GM23338 (cell line): ENCODE measurements around the gene MOB2. TPM values are rescaled to one million over a fixed set of nuclear protein-coding genes. Genes with fewer than 3 reads are reported as not detected.

Experiments
- ATAC-seq: fragments of 200-7000 bp; cut with Tn5 transposase; 3 replicates; pipeline ENCODE4 v1.9.1; 2020
- DNase-seq: peaks from one replicate; pipeline ENCODE4 v3.0.0-alpha.2; 2015; ENCODE audit warnings: low spot score
- H2AFZ ChIP-seq: fragments of 200-600 bp; sonication (generic); 2 replicates; pipeline ENCODE4 v1.8.0; 2016; ENCODE audit warnings: antibody characterized with exemption, mild to moderate bottlenecking, moderate library complexity
- H3F3A ChIP-seq: fragments of 200-600 bp; sonication (generic); replicated peaks from 2 replicates; pipeline ENCODE4 v1.8.0; 2017; ENCODE audit warnings: antibody characterized with exemption, mixed run types, low read depth
- H3K27ac ChIP-seq: fragments of 200-600 bp; sonication (generic); 2 replicates; pipeline ENCODE4 v1.6.1; 2016; ENCODE audit warnings: low read depth
- H3K27me3 ChIP-seq: fragments of 200-600 bp; sonication (generic); 2 replicates; pipeline ENCODE4 v1.8.0; 2016; ENCODE audit warnings: mild to moderate bottlenecking, mixed run types, moderate library complexity; ENCODE audit not compliant: insufficient read depth
- H3K36me3 ChIP-seq: fragments of 200-600 bp; sonication (generic); 2 replicates; pipeline ENCODE4 v1.8.0; 2016; ENCODE audit warnings: mild to moderate bottlenecking; ENCODE audit not compliant: insufficient read depth
- H3K4me1 ChIP-seq: fragments of 200-600 bp; sonication (generic); 2 replicates; pipeline ENCODE4 v1.8.0; 2016; ENCODE audit warnings: mild to moderate bottlenecking, moderate library complexity; ENCODE audit not compliant: insufficient read depth
- H3K4me2 ChIP-seq: fragments of 200-600 bp; sonication (generic); 2 replicates; pipeline ENCODE4 v1.7.1; 2017; ENCODE audit warnings: mixed run types
- H3K4me3 ChIP-seq: fragments of 200-600 bp; sonication (generic); 2 replicates; pipeline ENCODE4 v1.6.1; 2016; ENCODE audit warnings: mixed run types
- H3K79me2 ChIP-seq: fragments of 200-600 bp; sonication (generic); replicated peaks from 2 replicates; pipeline ENCODE4 v1.8.0; 2017; ENCODE audit warnings: mild to moderate bottlenecking; ENCODE audit not compliant: insufficient read depth
- H3K9me2 ChIP-seq: fragments of 200-600 bp; sonication (generic); 2 replicates; pipeline ENCODE4 v1.8.0; 2017; ENCODE audit not compliant: insufficient read depth
- H4K20me1 ChIP-seq: fragments of 200-600 bp; sonication (generic); replicated peaks from 2 replicates; pipeline ENCODE4 v1.8.0; 2017; ENCODE audit warnings: mild to moderate bottlenecking; ENCODE audit not compliant: insufficient read depth
- H3K27ac Mint-ChIP-seq: 2 replicates; pipeline ENCODE4 v1.8.0; 2020; ENCODE audit warnings: inconsistent platforms, mild to moderate bottlenecking, moderate library complexity, mixed read lengths
- H3K27me3 Mint-ChIP-seq: 3 replicates; pipeline ENCODE4 v1.8.0; 2022; ENCODE audit warnings: low read depth, mild to moderate bottlenecking, moderate library complexity, mixed read lengths, inconsistent platforms; ENCODE audit not compliant: insufficient read depth, poor library complexity
- H3K36me3 Mint-ChIP-seq: 3 replicates; pipeline ENCODE4 v1.8.0; 2021; ENCODE audit warnings: low read depth, mild to moderate bottlenecking, inconsistent platforms, moderate library complexity, mixed read lengths
- H3K4me1 Mint-ChIP-seq: 3 replicates; pipeline ENCODE4 v1.8.0; 2020; ENCODE audit warnings: mild to moderate bottlenecking, inconsistent platforms, mixed read lengths
- H3K4me3 Mint-ChIP-seq: 3 replicates; pipeline ENCODE4 v1.8.0; 2021; ENCODE audit warnings: moderate library complexity, mild to moderate bottlenecking, inconsistent platforms, mixed read lengths
- H3K9me3 Mint-ChIP-seq: 3 replicates; pipeline ENCODE4 v1.8.0; 2020; ENCODE audit warnings: moderate library complexity, mild to moderate bottlenecking, inconsistent platforms, mixed read lengths
- CREB1 ChIP-seq: fragments of 250-450 bp; sonication (Bioruptor Pico); IDR thresholded peaks from 2 replicates; pipeline ENCODE4 v1.5.0; 2020; ENCODE audit warnings: low read depth, mild to moderate bottlenecking, moderate library complexity
- EZH2 ChIP-seq: fragments of 200-600 bp; sonication (generic); IDR thresholded peaks from one replicate; pipeline ENCODE4 v1.8.0; 2017; ENCODE audit warnings: antibody characterized with exemption, mild to moderate bottlenecking, low read depth; ENCODE audit not compliant: unreplicated experiment
- NANOG ChIP-seq: IDR thresholded peaks from 2 replicates; pipeline ENCODE4 v1.6.1; 2016; ENCODE audit warnings: antibody characterized with exemption, borderline replicate concordance
- POLR2AphosphoS5 ChIP-seq: IDR thresholded peaks from 2 replicates; pipeline ENCODE4 v1.6.1; 2016; ENCODE audit warnings: antibody characterized with exemption, low read depth
- REST ChIP-seq: IDR thresholded peaks from one replicate; pipeline ENCODE4 v1.6.1; 2018; ENCODE audit warnings: antibody characterized with exemption; ENCODE audit not compliant: unreplicated experiment
- STAT1 ChIP-seq: IDR thresholded peaks from one replicate; pipeline ENCODE4 v1.6.1; 2016; ENCODE audit warnings: antibody characterized with exemption; ENCODE audit not compliant: unreplicated experiment
- ZNF114 ChIP-seq: fragments of 250-450 bp; sonication (Bioruptor Pico); IDR thresholded peaks from 2 replicates; pipeline ENCODE4 v1.5.0; 2020; ENCODE audit warnings: mild to moderate bottlenecking, moderate library complexity
- polyA plus RNA-seq: library from polyadenylated mRNA; unstranded; fragments of >200 nt; fragmentation: Nextera tagmentation; extraction: Ambion mirVana; gene quantifications from 2 replicates; pipeline ENCODE4 v1.2.1, GENCODE V29; 2016
- total RNA-seq: library from RNA; depleted of rRNA; stranded (reverse); fragments of >200 nt; shearing (Covaris generic); gene quantifications from 2 replicates; pipeline ENCODE4 v1.2.3, GENCODE V29; 2014
- TF ChIP-seq, protein P1 (sequence below), 2 experiments: fragments of 200-600 bp in 1 of 2; sonication (generic) in 1 of 2; conservative IDR thresholded peaks; 2 replicates each; pipeline versions ENCODE4 v1.5.1 to v1.6.1; 2016 to 2017; ENCODE audit warnings: antibody characterized with exemption in 2 of 2, low read depth in 2 of 2, mild to moderate bottlenecking in 2 of 2, moderate library complexity in 1 of 2
- TF ChIP-seq, protein P2 (sequence below): IDR thresholded peaks from 2 replicates; pipeline ENCODE4 v1.6.1; 2016; ENCODE audit warnings: antibody characterized with exemption

The MOB2 gene
- total and polyA plus RNA-seq, 2 experiments from 2014 or later = 10.1 to 19.7 TPM

DNA sequence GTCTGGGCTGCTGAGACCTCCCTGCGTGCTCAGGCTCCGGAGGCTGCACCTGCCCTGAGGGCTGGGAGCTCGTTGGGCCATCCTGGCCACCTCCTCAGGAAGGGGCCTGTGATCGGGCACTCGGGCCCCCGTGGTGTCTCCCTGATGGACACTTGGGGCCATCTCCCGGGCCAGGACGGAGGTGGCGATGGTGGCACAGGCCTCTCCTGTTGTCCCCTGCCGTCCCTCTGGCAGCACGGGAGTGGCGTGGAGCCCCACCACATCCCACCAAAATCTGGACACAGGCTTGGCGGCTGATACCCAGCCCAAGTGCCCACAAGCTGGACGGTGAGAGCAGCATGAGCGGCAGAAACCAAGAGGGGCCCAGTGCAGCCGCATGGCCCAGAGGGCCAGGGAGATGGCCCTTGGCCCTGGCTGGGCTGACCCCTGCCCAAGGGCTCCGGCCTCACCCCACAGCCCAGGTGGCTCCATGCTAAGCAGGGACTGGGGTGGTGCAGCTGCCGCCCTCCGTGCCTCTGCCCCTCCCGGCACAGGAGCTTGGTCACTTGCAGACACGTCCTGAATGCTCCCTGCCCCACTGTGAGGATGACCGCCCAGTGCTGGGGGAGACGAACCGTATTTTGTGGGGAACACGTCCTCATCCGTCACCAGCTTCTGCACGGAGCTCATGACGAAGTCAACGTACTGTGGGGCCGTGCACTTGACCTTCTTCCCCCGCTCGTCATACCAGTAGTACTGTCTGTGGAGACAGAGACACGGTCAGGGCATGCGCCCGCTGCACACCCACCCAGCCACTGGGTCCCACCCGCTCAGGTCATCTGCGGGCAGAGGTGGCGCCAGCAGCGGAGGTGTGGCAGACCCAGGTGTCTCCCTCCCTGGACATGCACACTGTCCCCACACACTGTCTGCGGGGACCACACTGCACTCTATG is 15.6 kb downstream of the MOB2 start:
- DNase-seq (no peak), ATAC-seq (no peak)
- Mint-ChIP-seq H3K4me1 (no peaks in the 10 kb centered on the region; the same call in 2 of the 3 replicates), H3K27ac (no peak overlapping the region), H3K27me3 (peaks cover 5% of the 10 kb centered on the region), H3K36me3 (no peaks in the 10 kb centered on the region), H3K9me3 (no peaks in the 10 kb centered on the region), H3K4me3 (no peak overlapping the region)
- Histone ChIP-seq H3K36me3 (no peaks in the 10 kb centered on the region), H2AFZ (no peak overlapping the region), H3K27ac (no peak overlapping the region), H3K79me2 (no peaks in the 10 kb centered on the region), H3K4me1 (no peaks in the 10 kb centered on the region), H3K9me2 (no peaks in the 10 kb centered on the region), H3K4me2 (no peak overlapping the region), H3K4me3 (no peak overlapping the region), H3F3A (no peaks in the 10 kb centered on the region), H4K20me1 (peaks cover 7% of the 10 kb centered on the region), H3K27me3 (no peaks in the 10 kb centered on the region)
- TF ChIP-seq, protein P1, sequence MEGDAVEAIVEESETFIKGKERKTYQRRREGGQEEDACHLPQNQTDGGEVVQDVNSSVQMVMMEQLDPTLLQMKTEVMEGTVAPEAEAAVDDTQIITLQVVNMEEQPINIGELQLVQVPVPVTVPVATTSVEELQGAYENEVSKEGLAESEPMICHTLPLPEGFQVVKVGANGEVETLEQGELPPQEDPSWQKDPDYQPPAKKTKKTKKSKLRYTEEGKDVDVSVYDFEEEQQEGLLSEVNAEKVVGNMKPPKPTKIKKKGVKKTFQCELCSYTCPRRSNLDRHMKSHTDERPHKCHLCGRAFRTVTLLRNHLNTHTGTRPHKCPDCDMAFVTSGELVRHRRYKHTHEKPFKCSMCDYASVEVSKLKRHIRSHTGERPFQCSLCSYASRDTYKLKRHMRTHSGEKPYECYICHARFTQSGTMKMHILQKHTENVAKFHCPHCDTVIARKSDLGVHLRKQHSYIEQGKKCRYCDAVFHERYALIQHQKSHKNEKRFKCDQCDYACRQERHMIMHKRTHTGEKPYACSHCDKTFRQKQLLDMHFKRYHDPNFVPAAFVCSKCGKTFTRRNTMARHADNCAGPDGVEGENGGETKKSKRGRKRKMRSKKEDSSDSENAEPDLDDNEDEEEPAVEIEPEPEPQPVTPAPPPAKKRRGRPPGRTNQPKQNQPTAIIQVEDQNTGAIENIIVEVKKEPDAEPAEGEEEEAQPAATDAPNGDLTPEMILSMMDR (conservative IDR thresholded peaks at IDR 0.05; ENCODE audit: low read depth in 2 of 2) = no peak
- TF ChIP-seq ZNF114 (CRISPR knock-in tag) (no peak), REST (no peak), NANOG (no peak), STAT1 (no peak), EZH2 (no peak), POLR2AphosphoS5 (no peak), CREB1 (no peak)
- TF ChIP-seq, protein P2, sequence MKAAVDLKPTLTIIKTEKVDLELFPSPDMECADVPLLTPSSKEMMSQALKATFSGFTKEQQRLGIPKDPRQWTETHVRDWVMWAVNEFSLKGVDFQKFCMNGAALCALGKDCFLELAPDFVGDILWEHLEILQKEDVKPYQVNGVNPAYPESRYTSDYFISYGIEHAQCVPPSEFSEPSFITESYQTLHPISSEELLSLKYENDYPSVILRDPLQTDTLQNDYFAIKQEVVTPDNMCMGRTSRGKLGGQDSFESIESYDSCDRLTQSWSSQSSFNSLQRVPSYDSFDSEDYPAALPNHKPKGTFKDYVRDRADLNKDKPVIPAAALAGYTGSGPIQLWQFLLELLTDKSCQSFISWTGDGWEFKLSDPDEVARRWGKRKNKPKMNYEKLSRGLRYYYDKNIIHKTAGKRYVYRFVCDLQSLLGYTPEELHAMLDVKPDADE = no peak
